OCI-LY7 (cell line): ENCODE measurements around the gene TELO2. TPM values are rescaled to one million over a fixed set of nuclear protein-coding genes. Genes with fewer than 3 reads are reported as not detected.

Experiments used
- BruUV-seq: library from RNA; stranded (reverse); fragments of 400-500 nt; replicated peaks from 2 replicates; lab custom pipeline; 2021; lab: Mats Ljungman, UMichigan
- CTCF ChIA-PET: fragments of 300-600 bp; sonication (Branson Sonifier 250); formaldehyde crosslinking; loops from one replicate; lab custom pipeline; 2022; ENCODE audit warnings: antibody characterized with exemption; ENCODE audit not compliant: unreplicated experiment; lab: Charles Lee
- POLR2A ChIA-PET: fragments of 300-600 bp; sonication (Branson Sonifier 250); formaldehyde crosslinking; loops from one replicate; lab custom pipeline; 2022; ENCODE audit warnings: antibody characterized with exemption; lab: Charles Lee
- DNase-seq: peaks from one replicate; pipeline ENCODE4 v3.0.0-alpha.2; 2015; ENCODE audit warnings: low spot score
- H2AFZ ChIP-seq: fragments of 200-600 bp; sonication (generic), shearing (Covaris generic); 2 replicates; pipeline ENCODE4 v1.6.1; 2014; ENCODE audit warnings: mild to moderate bottlenecking, antibody characterized with exemption, low read length, moderate library complexity
- H3K27ac ChIP-seq: fragments of 200-600 bp; sonication (generic); 2 replicates; pipeline ENCODE4 v1.5.1; 2014; ENCODE audit warnings: mixed run types, low read depth, mild to moderate bottlenecking, moderate library complexity, low read length, inconsistent platforms; ENCODE audit not compliant: poor library complexity, severe bottlenecking
- H3K36me3 ChIP-seq: fragments of 200-600 bp; sonication (generic); 2 replicates; pipeline ENCODE4 v1.6.1; 2014; ENCODE audit warnings: mild to moderate bottlenecking, antibody characterized with exemption, low read length, moderate library complexity, mixed read lengths; ENCODE audit not compliant: insufficient read depth
- H3K4me1 ChIP-seq: fragments of 200-600 bp; sonication (generic); 2 replicates; pipeline ENCODE4 v1.5.1; 2014; ENCODE audit warnings: mild to moderate bottlenecking, low read length; ENCODE audit not compliant: insufficient read depth, poor library complexity, severe bottlenecking
- H3K4me2 ChIP-seq: fragments of 200-600 bp; sonication (generic); 2 replicates; pipeline ENCODE4 v1.6.1; 2014; ENCODE audit warnings: mild to moderate bottlenecking, low read length
- H3K4me3 ChIP-seq: fragments of 200-600 bp; sonication (generic); 2 replicates; pipeline ENCODE4 v1.5.1; 2014; ENCODE audit warnings: mild to moderate bottlenecking, low read depth, low read length; ENCODE audit not compliant: poor library complexity, severe bottlenecking
- H3K79me2 ChIP-seq: fragments of 200-600 bp; sonication (generic); 2 replicates; pipeline ENCODE4 v1.6.1; 2016; ENCODE audit warnings: low read depth, mild to moderate bottlenecking, low read length, moderate library complexity, mixed read lengths; ENCODE audit not compliant: insufficient read depth
- H3K9me2 ChIP-seq: fragments of 200-600 bp; sonication (generic); 2 replicates; pipeline ENCODE4 v1.6.1; 2016; ENCODE audit warnings: mild to moderate bottlenecking, low read length, mixed read lengths; ENCODE audit not compliant: insufficient read depth
- H3K9me3 ChIP-seq: fragments of 200-600 bp; sonication (generic); 2 replicates; pipeline ENCODE4 v1.6.1; 2014; ENCODE audit warnings: mild to moderate bottlenecking, mixed run types, low read length, mixed read lengths
- H4K20me1 ChIP-seq: fragments of 200-600 bp; sonication (generic); 2 replicates; pipeline ENCODE4 v1.6.1; 2014; ENCODE audit warnings: mild to moderate bottlenecking, antibody characterized with exemption, low read length, moderate library complexity, mixed read lengths; ENCODE audit not compliant: insufficient read depth
- EZH2phosphoT487 ChIP-seq: fragments of 200-600 bp; sonication (generic); IDR thresholded peaks from 2 replicates; pipeline ENCODE4 v1.6.1; 2018; ENCODE audit warnings: low read depth, borderline replicate concordance, mild to moderate bottlenecking, mixed run types, antibody characterized with exemption, low read length, moderate library complexity, mixed read lengths
- intact Hi-C: fragments of 100-400 bp; cut with micrococcal nuclease; formaldehyde crosslinking; loops from one replicate; pipeline ENCODE4 v1.10.0; 2022; ENCODE audit not compliant: unreplicated experiment
- total RNA-seq, 2 experiments: library from RNA; depleted of rRNA in 1 of 2; stranded (reverse); fragments of >200 nt in 1 of 2; shearing (Covaris generic) in 1 of 2; gene quantifications; 2 replicates each; pipeline ENCODE4 v1.2.3, GENCODE V29; 2014 to 2022
- TF ChIP-seq, protein P1 (sequence below): fragments of 200-600 bp; sonication (generic); conservative IDR thresholded peaks from 2 replicates; pipeline ENCODE4 v1.5.1; 2014; ENCODE audit warnings: mild to moderate bottlenecking, antibody characterized with exemption, low read length, moderate library complexity, mixed read lengths

Gene TELO2
- total RNA-seq, 2 experiments from 2014 or later = 58.2 to 70.1 TPM

DNA sequence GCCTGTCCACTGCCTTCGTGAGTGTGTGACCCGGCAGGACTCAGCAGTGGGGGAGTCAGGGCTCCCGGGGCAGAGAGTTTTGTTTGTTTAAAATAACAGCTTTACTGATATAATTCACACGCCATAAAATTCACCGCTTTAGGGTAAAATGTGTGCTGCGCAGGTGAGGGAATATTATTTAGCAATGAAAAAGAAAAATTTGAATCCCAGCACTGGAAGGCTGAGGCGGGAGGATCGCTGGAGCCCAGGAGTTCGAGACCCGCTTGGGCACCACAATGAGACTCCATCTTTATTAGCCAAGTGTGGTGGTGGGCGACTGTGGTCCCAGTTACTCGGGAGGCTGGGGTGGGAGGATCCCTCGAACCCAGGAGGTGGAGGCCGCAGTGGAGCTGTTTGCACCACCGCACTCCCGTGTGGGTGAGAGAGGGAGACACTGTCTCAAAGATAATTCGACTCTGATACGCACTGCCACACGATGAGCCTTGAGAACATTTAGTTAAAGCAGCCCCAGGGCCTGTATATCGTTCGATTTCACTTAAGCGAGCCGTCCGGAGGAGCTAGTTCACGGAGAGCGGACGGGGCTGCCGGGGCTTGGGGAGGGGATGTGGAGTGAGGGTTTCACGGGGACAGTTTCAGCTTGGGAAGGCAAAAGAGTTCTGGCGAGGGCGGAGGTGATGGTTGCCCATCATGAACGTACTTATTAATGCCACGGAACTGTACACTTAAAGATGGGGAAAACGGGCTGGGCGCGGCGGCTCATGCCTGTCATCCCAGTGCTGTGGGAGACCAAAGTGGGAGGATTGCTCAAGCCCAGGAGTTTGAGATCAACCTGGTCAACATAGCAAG is 10.2 kb downstream of the TELO2 start:
- ChIA-PET CTCF (no interaction called here), POLR2A (no interaction called here)
- Histone ChIP-seq H3K9me2 (no peaks in the 10 kb centered on the region), H3K4me1 (no peaks in the 10 kb centered on the region), H3K79me2 (no peaks in the 10 kb centered on the region), H3K4me3 (no peak overlapping the region), H3K36me3 (peaks cover 55% of the 10 kb centered on the region), H3K9me3 (no peaks in the 10 kb centered on the region), H2AFZ (no peak overlapping the region), H3K27ac (no peak overlapping the region), H4K20me1 (no peaks in the 10 kb centered on the region), H3K4me2 (no peak overlapping the region)
- intact Hi-C loops = no loop called here
- TF ChIP-seq, protein P1, sequence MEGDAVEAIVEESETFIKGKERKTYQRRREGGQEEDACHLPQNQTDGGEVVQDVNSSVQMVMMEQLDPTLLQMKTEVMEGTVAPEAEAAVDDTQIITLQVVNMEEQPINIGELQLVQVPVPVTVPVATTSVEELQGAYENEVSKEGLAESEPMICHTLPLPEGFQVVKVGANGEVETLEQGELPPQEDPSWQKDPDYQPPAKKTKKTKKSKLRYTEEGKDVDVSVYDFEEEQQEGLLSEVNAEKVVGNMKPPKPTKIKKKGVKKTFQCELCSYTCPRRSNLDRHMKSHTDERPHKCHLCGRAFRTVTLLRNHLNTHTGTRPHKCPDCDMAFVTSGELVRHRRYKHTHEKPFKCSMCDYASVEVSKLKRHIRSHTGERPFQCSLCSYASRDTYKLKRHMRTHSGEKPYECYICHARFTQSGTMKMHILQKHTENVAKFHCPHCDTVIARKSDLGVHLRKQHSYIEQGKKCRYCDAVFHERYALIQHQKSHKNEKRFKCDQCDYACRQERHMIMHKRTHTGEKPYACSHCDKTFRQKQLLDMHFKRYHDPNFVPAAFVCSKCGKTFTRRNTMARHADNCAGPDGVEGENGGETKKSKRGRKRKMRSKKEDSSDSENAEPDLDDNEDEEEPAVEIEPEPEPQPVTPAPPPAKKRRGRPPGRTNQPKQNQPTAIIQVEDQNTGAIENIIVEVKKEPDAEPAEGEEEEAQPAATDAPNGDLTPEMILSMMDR = no peak
- TF ChIP-seq EZH2phosphoT487 = no peak
- BruUV-seq = TSS peak; percentile 49
- DNase-seq = no peak

DNA sequence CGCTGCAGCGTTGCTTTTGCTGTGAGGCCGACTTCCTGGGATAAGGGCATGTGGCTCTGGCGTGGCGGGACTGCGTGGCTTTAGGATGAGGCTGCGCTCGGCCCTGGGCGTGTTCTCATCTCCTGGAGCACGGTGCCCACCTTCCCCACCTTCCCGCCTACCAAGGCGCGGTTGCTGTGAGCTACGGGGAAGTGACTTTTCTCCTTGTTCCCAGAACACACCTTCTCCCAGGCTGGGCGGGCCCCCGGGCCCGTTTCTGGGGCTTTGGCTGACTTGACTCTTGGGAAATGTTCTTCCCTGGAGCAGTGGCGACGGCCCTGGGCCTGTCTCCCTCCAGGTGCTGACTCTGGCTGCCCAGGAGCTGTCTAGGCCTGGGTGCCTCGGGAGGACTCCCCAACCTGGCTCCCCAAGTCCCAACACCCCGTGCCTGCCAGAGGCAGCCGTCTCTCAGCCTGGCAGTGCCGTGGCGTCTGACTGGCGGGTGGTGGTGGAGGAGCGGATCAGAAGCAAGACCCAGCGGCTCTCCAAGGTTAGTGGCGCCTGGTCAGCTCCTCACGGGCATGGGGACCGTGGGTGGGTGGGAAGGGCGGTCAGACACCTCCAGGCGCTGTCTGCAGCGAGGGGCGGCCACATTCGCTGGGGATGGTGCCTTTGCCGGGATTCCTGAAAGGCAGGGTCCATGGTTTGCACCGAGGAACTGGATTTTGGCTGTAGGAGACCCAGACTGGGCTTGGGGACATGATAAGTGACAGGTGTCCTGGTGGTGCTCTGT is 12.1 kb downstream of the TELO2 start:
- TF ChIP-seq, protein P1 = no peak
- H3K4me1 ChIP-seq = no peaks in the 10 kb centered on the region
- intact Hi-C loops = no loop called here
- no peak for DNase-seq
- H3K36me3 ChIP-seq = peaks cover 41% of the 10 kb centered on the region
- BruUV-seq = no TSS peak
- no peaks in the 10 kb centered on the region for H3K9me2 ChIP-seq
- no peak overlapping the region for H3K4me2 ChIP-seq
- no peaks in the 10 kb centered on the region for H3K9me3 ChIP-seq
- no peak overlapping the region for H3K27ac ChIP-seq
- CTCF ChIA-PET = interaction anchor here (0.6 kb wide), 1 partner anchor 215 kb away, joined by 9 read pairs; no protein-coding TSS in a partner anchor
- H3K79me2 ChIP-seq = no peaks in the 10 kb centered on the region
- POLR2A ChIA-PET = interaction anchor here (0.7 kb wide), 1 partner anchor 100 kb away, joined by 4 read pairs; no protein-coding TSS in a partner anchor
- no peak overlapping the region for H3K4me3 ChIP-seq
- H4K20me1 ChIP-seq = no peaks in the 10 kb centered on the region
- H2AFZ ChIP-seq = no peak overlapping the region

DNA sequence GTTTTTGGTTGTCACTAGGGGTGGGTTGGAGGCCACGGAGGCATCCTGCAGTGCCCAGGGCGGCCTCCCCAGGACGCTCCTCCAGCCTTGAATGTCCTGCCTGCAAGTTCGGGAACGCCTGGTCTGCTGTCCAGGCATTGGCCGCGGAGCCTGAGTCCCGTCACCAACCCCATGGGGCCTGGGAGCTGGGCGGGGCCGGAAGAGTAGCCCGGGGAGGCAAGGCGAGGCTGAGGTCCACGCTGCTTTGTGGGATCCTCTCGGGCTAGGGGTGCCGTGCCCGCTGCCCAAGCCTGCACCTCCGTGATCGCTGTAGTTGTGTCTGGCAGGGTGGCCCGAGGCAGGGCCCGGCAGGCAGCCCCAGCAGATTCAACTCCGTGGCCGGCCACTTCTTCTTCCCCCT is 12.8 kb downstream of the TELO2 start:
- intact Hi-C loops = no loop called here
- POLR2A ChIA-PET = no interaction called here
- H3K36me3 ChIP-seq = peaks cover 37% of the 10 kb centered on the region

More for the DNA sequence above, 12.8 kb downstream of the TELO2 start:
- no peaks in the 10 kb centered on the region for H4K20me1 ChIP-seq
- no peaks in the 10 kb centered on the region for H3K9me2 ChIP-seq
- CTCF ChIA-PET = no interaction called here
- no peak overlapping the region for H2AFZ ChIP-seq
- H3K4me3 ChIP-seq = no peak overlapping the region
- H3K9me3 ChIP-seq = no peaks in the 10 kb centered on the region
- H3K27ac ChIP-seq = no peak overlapping the region
- H3K4me2 ChIP-seq = no peak overlapping the region
- DNase-seq = no peak
- TF ChIP-seq, protein P1 = no peak
- no peak for TF ChIP-seq EZH2phosphoT487
- no peaks in the 10 kb centered on the region for H3K4me1 ChIP-seq
- BruUV-seq = no TSS peak
- H3K79me2 ChIP-seq = no peaks in the 10 kb centered on the region
